HFFc6 (cell line): Measurements from ENCODE around the gene ASTN2. TPM values are rescaled to one million over a fixed set of nuclear protein-coding genes. Genes with fewer than 3 reads are reported as not detected.

Experiments used
- DNase-seq: peaks from one replicate; pipeline ENCODE4 v3.0.0-alpha.2; 2018
- H3K27ac Mint-ChIP-seq: 2 replicates; pipeline ENCODE4 v1.8.0; 2020; ENCODE audit warnings: mild to moderate bottlenecking, mixed read lengths
- H3K27me3 Mint-ChIP-seq: 2 replicates; pipeline ENCODE4 v1.8.0; 2021; ENCODE audit warnings: mild to moderate bottlenecking, moderate library complexity, mixed read lengths; ENCODE audit not compliant: insufficient read depth
- H3K36me3 Mint-ChIP-seq: 2 replicates; pipeline ENCODE4 v1.8.0; 2021; ENCODE audit warnings: low read depth, mixed read lengths
- H3K4me1 Mint-ChIP-seq: 2 replicates; pipeline ENCODE4 v1.8.0; 2020; ENCODE audit warnings: low read depth, mixed read lengths
- H3K4me3 Mint-ChIP-seq: 2 replicates; pipeline ENCODE4 v1.8.0; 2020; ENCODE audit warnings: mild to moderate bottlenecking, moderate library complexity, mixed read lengths
- H3K9me3 Mint-ChIP-seq: 2 replicates; pipeline ENCODE4 v1.8.0; 2020; ENCODE audit warnings: mild to moderate bottlenecking, mixed read lengths
- total RNA-seq, 6 experiments: library from RNA; stranded (reverse); fragmentation: NEBNext Ultra II Directional; extraction: Animal tissue kit (Norgen Biotek cat#: 25700); gene quantifications; 2 replicates in 1 of 6; 3 replicates in 5 of 6; pipeline ENCODE4 v1.2.3, GENCODE V29; 2021
- TF ChIP-seq, protein P1 (sequence below): fragments of 200-600 bp; sonication (generic); IDR thresholded peaks from 2 replicates; pipeline ENCODE4 v1.5.0; 2021; ENCODE audit warnings: antibody characterized with exemption, mild to moderate bottlenecking

Gene ASTN2
- total RNA-seq, 6 experiments from 2014 or later: 7.3 to 9.7 (median 8.3) TPM

DNA sequence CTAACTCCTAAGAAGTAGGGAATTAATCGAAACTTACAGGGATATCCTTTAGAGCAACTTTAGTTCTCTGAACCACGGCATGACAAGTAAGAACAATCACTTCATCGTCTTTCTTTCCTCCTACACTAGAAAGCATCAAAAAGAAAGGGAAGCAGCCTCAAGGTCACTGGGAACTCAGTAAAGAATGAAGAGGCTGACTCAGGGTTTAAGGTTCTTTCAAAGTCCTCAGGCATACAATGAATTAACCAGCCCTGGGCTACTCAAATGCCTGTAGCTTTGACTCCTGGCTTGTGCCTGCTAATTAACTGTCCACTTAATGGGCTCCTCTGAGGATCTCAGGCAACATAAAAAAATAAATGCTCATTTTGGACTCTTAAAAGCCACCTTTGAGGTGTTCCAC, 625.8 kb downstream of the ASTN2 start:
- Mint-ChIP-seq H3K9me3 (no peaks in the 10 kb centered on the region), H3K4me3 (no peak overlapping the region), H3K36me3 (no peaks in the 10 kb centered on the region), H3K4me1 (no peaks in the 10 kb centered on the region), H3K27me3 (peaks cover 2% of the 10 kb centered on the region; the same call in 1 of the 2 replicates), H3K27ac (no peak overlapping the region)
- TF ChIP-seq, protein P1, sequence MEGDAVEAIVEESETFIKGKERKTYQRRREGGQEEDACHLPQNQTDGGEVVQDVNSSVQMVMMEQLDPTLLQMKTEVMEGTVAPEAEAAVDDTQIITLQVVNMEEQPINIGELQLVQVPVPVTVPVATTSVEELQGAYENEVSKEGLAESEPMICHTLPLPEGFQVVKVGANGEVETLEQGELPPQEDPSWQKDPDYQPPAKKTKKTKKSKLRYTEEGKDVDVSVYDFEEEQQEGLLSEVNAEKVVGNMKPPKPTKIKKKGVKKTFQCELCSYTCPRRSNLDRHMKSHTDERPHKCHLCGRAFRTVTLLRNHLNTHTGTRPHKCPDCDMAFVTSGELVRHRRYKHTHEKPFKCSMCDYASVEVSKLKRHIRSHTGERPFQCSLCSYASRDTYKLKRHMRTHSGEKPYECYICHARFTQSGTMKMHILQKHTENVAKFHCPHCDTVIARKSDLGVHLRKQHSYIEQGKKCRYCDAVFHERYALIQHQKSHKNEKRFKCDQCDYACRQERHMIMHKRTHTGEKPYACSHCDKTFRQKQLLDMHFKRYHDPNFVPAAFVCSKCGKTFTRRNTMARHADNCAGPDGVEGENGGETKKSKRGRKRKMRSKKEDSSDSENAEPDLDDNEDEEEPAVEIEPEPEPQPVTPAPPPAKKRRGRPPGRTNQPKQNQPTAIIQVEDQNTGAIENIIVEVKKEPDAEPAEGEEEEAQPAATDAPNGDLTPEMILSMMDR: no peak
- DNase-seq: no peak

DNA sequence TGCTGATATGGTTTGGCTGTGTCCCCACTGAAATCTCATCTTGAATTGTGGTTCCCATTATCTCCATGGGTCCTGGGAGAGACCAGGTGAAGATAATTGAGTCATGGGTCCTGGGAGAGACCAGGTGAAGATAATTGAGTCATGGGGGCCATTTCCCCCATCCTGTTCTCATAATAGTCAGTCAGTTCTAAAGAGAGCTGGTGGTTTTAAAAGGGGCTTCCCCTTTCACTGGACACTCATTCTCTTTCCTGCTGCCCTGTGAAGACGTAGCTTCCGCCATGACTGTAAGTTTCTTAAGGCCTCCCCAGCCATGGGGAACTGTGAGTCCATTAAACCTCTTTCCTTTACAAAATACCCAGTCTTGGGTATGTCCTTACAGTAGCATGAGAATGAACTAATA, 628.1 kb downstream of the ASTN2 start:
- DNase-seq: no peak
- Mint-ChIP-seq H3K36me3 (no peaks in the 10 kb centered on the region), H3K9me3 (no peaks in the 10 kb centered on the region), H3K4me1 (no peaks in the 10 kb centered on the region), H3K4me3 (no peak overlapping the region), H3K27ac (no peak overlapping the region), H3K27me3 (peaks cover 4% of the 10 kb centered on the region; the same call in 1 of the 2 replicates)
- TF ChIP-seq, protein P1: no peak

DNA sequence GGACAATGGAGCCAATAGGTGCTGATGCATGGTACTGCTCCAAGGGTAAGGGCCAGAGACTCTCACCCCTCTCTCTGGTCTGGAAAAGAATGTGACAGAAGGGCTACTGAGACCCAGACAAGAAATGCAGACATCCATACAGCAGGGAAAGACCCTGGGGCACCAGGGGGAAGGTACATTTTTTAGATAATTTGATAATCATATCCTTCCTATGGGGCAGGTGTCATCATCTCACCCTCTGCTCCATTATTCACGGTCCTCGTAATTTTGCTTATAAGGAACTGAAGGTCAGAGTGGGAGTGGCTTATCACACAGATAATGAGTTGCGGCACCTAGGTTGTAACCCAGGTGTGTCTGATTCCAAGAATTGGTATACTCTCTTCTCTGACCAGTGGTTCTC, 637.7 kb downstream of the ASTN2 start:
- Mint-ChIP-seq H3K9me3 (no peaks in the 10 kb centered on the region; the same call in 1 of the 2 replicates), H3K36me3 (no peaks in the 10 kb centered on the region), H3K27me3 (no peaks in the 10 kb centered on the region), H3K27ac (no peak overlapping the region), H3K4me1 (no peaks in the 10 kb centered on the region), H3K4me3 (no peak overlapping the region)
- TF ChIP-seq, protein P1: no peak
- DNase-seq: no peak

DNA sequence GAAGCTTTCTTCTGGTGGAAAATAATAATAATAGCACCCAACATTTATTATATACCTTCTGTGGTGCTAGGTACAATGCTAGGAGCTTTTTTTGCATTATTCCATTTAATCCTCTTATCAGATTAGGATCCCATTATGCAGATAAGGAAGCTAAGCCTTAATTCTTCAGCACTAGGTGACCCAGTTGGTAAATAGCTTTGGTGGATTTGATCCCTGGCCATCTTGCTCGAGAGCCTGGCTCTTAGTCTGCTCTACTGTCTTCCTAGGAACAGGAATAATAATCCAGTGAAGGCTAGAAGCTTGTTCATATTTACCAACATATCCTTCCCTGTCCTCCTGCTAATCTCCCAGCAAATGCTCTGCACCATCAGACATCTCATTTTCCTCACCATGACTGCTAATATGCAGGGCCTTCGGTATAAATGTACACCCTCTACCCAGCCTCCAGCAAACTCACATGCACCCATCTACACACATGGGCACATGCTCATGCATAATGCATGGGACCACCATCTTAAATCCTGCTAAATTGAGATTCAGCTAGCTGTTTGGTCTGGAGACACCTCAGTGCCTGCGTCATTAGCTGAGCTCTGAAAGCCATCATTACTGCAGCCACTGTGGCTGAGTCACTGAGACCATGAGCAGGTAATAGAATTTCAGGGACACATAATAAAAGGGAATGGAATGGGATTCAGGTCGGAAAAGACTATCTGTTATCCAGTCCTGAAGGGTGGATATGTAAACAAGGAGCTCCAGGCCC, 640.3 kb downstream of the ASTN2 start:
- TF ChIP-seq, protein P1: no peak
- Mint-ChIP-seq H3K27ac (no peak overlapping the region), H3K9me3 (no peaks in the 10 kb centered on the region; the same call in 1 of the 2 replicates), H3K4me3 (no peak overlapping the region), H3K4me1 (no peaks in the 10 kb centered on the region), H3K36me3 (no peaks in the 10 kb centered on the region), H3K27me3 (no peaks in the 10 kb centered on the region)
- DNase-seq: no peak

DNA sequence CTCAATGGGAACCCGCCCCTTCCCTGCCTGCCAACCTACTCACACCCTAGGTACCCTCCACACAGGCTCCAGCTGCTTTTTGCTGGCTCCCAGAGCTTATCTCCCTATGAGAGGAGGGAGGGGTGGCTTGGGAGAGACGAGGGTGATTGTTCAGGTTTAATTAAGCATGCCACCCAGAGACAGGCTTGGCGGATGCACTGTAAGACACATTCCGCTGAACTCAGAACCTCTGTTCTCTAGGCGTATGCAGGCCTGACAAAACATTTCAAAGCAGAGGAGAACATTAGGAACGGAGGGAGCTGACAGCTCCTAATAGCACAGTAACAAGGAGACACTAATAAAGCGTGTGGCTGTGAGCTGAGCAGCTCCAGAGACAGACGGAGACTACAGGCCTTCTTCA, 647.6 kb downstream of the ASTN2 start:
- Mint-ChIP-seq H3K27ac (no peak overlapping the region), H3K27me3 (peaks cover 3% of the 10 kb centered on the region; the same call in 1 of the 2 replicates), H3K36me3 (no peaks in the 10 kb centered on the region), H3K4me3 (no peak overlapping the region), H3K9me3 (no peaks in the 10 kb centered on the region; the same call in 1 of the 2 replicates), H3K4me1 (no peaks in the 10 kb centered on the region)
- TF ChIP-seq, protein P1: no peak
- DNase-seq: no peak
